Measurements from ENCODE around the gene CNN3.
A peak's percentile ranks its signal among the peaks of the same experiment; 100 is the strongest.

The CNN3 gene

GRCh38 chr1:94898491-94899385 is 28.2 kb downstream of the CNN3 start:
- Mint-ChIP-seq H3K36me3 (no peaks in the 10 kb centered on the region), H3K27me3 (no peaks in the 10 kb centered on the region), H3K27ac (no peak overlapping the region), H3K9me3 (no peaks in the 10 kb centered on the region), H3K4me1 (no peaks in the 10 kb centered on the region), H3K4me3 (no peak overlapping the region)
- CTCF ChIA-PET: interaction anchor here (0.6 to 1.0 kb wide), 2 partner anchors 44 to 142 kb away, joined by 3 read pairs; no protein-coding TSS in a partner anchor
- no peak for DNase-seq

- no peak overlapping the region for H3K27ac Mint-ChIP-seq
- no peak overlapping the region for H3K4me3 Mint-ChIP-seq
- no peaks in the 10 kb centered on the region for H3K9me3 Mint-ChIP-seq
- no peaks in the 10 kb centered on the region for H3K27me3 Mint-ChIP-seq
- no peaks in the 10 kb centered on the region for H3K4me1 Mint-ChIP-seq
- CTCF ChIA-PET: no interaction called here
- DNase-seq: no peak
- no peaks in the 10 kb centered on the region for H3K36me3 Mint-ChIP-seq
Measured at GRCh38 chr1:94895518-94895917, 31.4 kb downstream of the CNN3 start.

- H3K4me1 Mint-ChIP-seq: no peaks in the 10 kb centered on the region
Measured at GRCh38 chr1:94894630-94895029, 32.3 kb downstream of the CNN3 start.

GRCh38 chr1:94892604-94893254 is 34.2 kb downstream of the CNN3 start:
- Mint-ChIP-seq H3K4me1 (no peaks in the 10 kb centered on the region), H3K4me3 (no peak overlapping the region), H3K36me3 (no peaks in the 10 kb centered on the region), H3K9me3 (no peaks in the 10 kb centered on the region), H3K27ac (no peak overlapping the region), H3K27me3 (no peaks in the 10 kb centered on the region)
- CTCF ChIA-PET: no interaction called here
- DNase-seq: no peak

More at GRCh38 chr1:94894630-94895029, 32.3 kb downstream of the CNN3 start:
- no peak overlapping the region for H3K27ac Mint-ChIP-seq
- no peak overlapping the region for H3K4me3 Mint-ChIP-seq
- CTCF ChIA-PET: no interaction called here
- no peaks in the 10 kb centered on the region for H3K36me3 Mint-ChIP-seq
- no peak for DNase-seq
- no peaks in the 10 kb centered on the region for H3K27me3 Mint-ChIP-seq
- no peaks in the 10 kb centered on the region for H3K9me3 Mint-ChIP-seq

GRCh38 chr1:94888201-94888600 is 38.7 kb downstream of the CNN3 start:
- no peaks in the 10 kb centered on the region for H3K36me3 Mint-ChIP-seq
- H3K27me3 Mint-ChIP-seq: peaks cover 4% of the 10 kb centered on the region
- CTCF ChIA-PET: no interaction called here
- H3K9me3 Mint-ChIP-seq: no peaks in the 10 kb centered on the region
- DNase-seq: no peak
- no peak overlapping the region for H3K27ac Mint-ChIP-seq
- H3K4me3 Mint-ChIP-seq: no peak overlapping the region
- peaks cover 10% of the 10 kb centered on the region for H3K4me1 Mint-ChIP-seq

- peaks cover 4% of the 10 kb centered on the region for H3K27me3 Mint-ChIP-seq
- no peaks in the 10 kb centered on the region for H3K9me3 Mint-ChIP-seq
- H3K4me3 Mint-ChIP-seq: no peak overlapping the region
- no peak overlapping the region for H3K27ac Mint-ChIP-seq
- DNase-seq: no peak
- CTCF ChIA-PET: no interaction called here
- H3K4me1 Mint-ChIP-seq: peaks cover 15% of the 10 kb centered on the region
- H3K36me3 Mint-ChIP-seq: no peaks in the 10 kb centered on the region
Measured at GRCh38 chr1:94887603-94888171, 39.2 kb downstream of the CNN3 start.

GRCh38 chr1:94887106-94887505 is 39.8 kb downstream of the CNN3 start:
- H3K9me3 Mint-ChIP-seq: no peaks in the 10 kb centered on the region
- H3K27me3 Mint-ChIP-seq: peaks cover 4% of the 10 kb centered on the region
- H3K27ac Mint-ChIP-seq: no peak overlapping the region
- CTCF ChIA-PET: no interaction called here
- H3K4me1 Mint-ChIP-seq: peaks cover 16% of the 10 kb centered on the region
- H3K4me3 Mint-ChIP-seq: no peak overlapping the region
- H3K36me3 Mint-ChIP-seq: no peaks in the 10 kb centered on the region
- DNase-seq: no peak

GRCh38 chr1:94886361-94886760 is 40.5 kb downstream of the CNN3 start:
- no peak for DNase-seq
- no peaks in the 10 kb centered on the region for H3K9me3 Mint-ChIP-seq
- H3K27me3 Mint-ChIP-seq: peaks cover 4% of the 10 kb centered on the region
- no peaks in the 10 kb centered on the region for H3K36me3 Mint-ChIP-seq
- peaks cover 16% of the 10 kb centered on the region for H3K4me1 Mint-ChIP-seq
- CTCF ChIA-PET: no interaction called here
- H3K4me3 Mint-ChIP-seq: no peak overlapping the region
- H3K27ac Mint-ChIP-seq: no peak overlapping the region

- H3K4me1 Mint-ChIP-seq: peaks cover 16% of the 10 kb centered on the region
- CTCF ChIA-PET: interaction anchor here (0.9 kb wide), 1 partner anchor 28 kb away, joined by 3 read pairs; no protein-coding TSS in a partner anchor
- peaks cover 4% of the 10 kb centered on the region for H3K27me3 Mint-ChIP-seq
- H3K9me3 Mint-ChIP-seq: no peaks in the 10 kb centered on the region
- no peak overlapping the region for H3K27ac Mint-ChIP-seq
- H3K36me3 Mint-ChIP-seq: no peaks in the 10 kb centered on the region
- no peak for DNase-seq
- H3K4me3 Mint-ChIP-seq: no peak overlapping the region
Measured at GRCh38 chr1:94884507-94884906, 42.4 kb downstream of the CNN3 start.

GRCh38 chr1:94884106-94884505 is 42.8 kb downstream of the CNN3 start:
- CTCF ChIA-PET: interaction anchor here (0.9 kb wide), 1 partner anchor 28 kb away, joined by 3 read pairs; no protein-coding TSS in a partner anchor
- peaks cover 16% of the 10 kb centered on the region for H3K4me1 Mint-ChIP-seq
- no peaks in the 10 kb centered on the region for H3K9me3 Mint-ChIP-seq
- H3K27ac Mint-ChIP-seq: peak overlapping the region; percentile 67
- no peak overlapping the region for H3K4me3 Mint-ChIP-seq
- peaks cover 4% of the 10 kb centered on the region for H3K27me3 Mint-ChIP-seq
- no peak for DNase-seq
- no peaks in the 10 kb centered on the region for H3K36me3 Mint-ChIP-seq

GRCh38 chr1:94883691-94884090 is 43.2 kb downstream of the CNN3 start:
- DNase-seq: peak; percentile 47
- H3K4me1 Mint-ChIP-seq: peaks cover 16% of the 10 kb centered on the region
- peak overlapping the region; percentile 8 for H3K4me3 Mint-ChIP-seq
- peaks cover 4% of the 10 kb centered on the region for H3K27me3 Mint-ChIP-seq
- H3K27ac Mint-ChIP-seq: peak overlapping the region; percentile 67
- H3K36me3 Mint-ChIP-seq: no peaks in the 10 kb centered on the region
- H3K9me3 Mint-ChIP-seq: no peaks in the 10 kb centered on the region
- CTCF ChIA-PET: no interaction called here

GRCh38 chr1:94878329-94878728 is 48.6 kb downstream of the CNN3 start:
- Mint-ChIP-seq H3K4me1 (peaks cover 22% of the 10 kb centered on the region), H3K4me3 (no peak overlapping the region), H3K27ac (no peak overlapping the region), H3K27me3 (peaks cover 22% of the 10 kb centered on the region), H3K9me3 (no peaks in the 10 kb centered on the region), H3K36me3 (no peaks in the 10 kb centered on the region)
- DNase-seq: no peak
- CTCF ChIA-PET: interaction anchor here (1.0 kb wide), 1 partner anchor 24 kb away, joined by 3 read pairs; no protein-coding TSS in a partner anchor

GRCh38 chr1:94876362-94876761 is 50.5 kb downstream of the CNN3 start:
- no peak for DNase-seq
- peaks cover 15% of the 10 kb centered on the region for H3K4me1 Mint-ChIP-seq
- no peak overlapping the region for H3K27ac Mint-ChIP-seq
- H3K27me3 Mint-ChIP-seq: peaks cover 23% of the 10 kb centered on the region
- CTCF ChIA-PET: no interaction called here
- H3K9me3 Mint-ChIP-seq: no peaks in the 10 kb centered on the region
- H3K4me3 Mint-ChIP-seq: no peak overlapping the region
- H3K36me3 Mint-ChIP-seq: no peaks in the 10 kb centered on the region

- Mint-ChIP-seq H3K4me3 (no peak overlapping the region), H3K9me3 (no peaks in the 10 kb centered on the region), H3K36me3 (no peaks in the 10 kb centered on the region), H3K27ac (peak overlapping the region; percentile 50), H3K27me3 (peaks cover 23% of the 10 kb centered on the region), H3K4me1 (peaks cover 15% of the 10 kb centered on the region)
- CTCF ChIA-PET: no interaction called here
- DNase-seq: no peak
Measured at GRCh38 chr1:94875794-94876193, 51.1 kb downstream of the CNN3 start.
